Measurements from ENCODE around the gene MOGAT1.

DNA sequence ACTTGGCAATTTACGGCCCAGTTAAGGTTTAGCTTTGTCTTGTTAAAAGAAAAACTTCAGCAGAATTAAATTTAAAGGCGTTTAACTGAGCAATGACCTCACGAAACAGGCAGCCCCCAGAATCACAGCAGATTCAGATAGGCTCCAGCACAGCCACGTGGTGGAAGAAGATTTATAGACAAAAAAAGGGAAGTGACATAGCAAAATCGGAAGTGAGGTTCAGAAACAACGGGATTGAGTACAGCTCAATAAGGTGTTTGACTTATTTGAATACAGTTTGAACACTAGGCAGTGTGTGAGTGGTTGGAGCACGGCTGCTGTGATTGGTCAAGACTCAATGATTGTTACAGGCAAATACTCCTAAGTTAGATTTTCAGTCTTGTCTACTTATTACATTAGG, 79.8 kb downstream of the MOGAT1 start:
- TF ChIP-seq EZH2 (IDR thresholded peaks at IDR 0.05; ENCODE audit: insufficient read depth, poor library complexity, severe bottlenecking) (no peak), EZH2phosphoT487 (IDR thresholded peaks at IDR 0.05; ENCODE audit: insufficient read depth, low read depth) (no peak)
